ENCODE results near the gene MOB3A. TPM values are rescaled to one million over a fixed set of nuclear protein-coding genes. Genes with fewer than 3 reads are reported as not detected.

Gene MOB3A
- total and polyA plus RNA-seq, 2 of the 13 experiments (the other 11 are each of a cell fraction or from before 2014, with no cell fraction given), result 3.5 to 17.8 TPM

GRCh38 chr19:2061495-2062388 lies 34.4 kb downstream of the MOB3A start (continued):
- TF ChIP-seq ZBTB33 (CRISPR knock-in tag; IDR thresholded peaks at IDR 0.05) (no peak), ZHX2 (IDR thresholded peaks at IDR 0.05; ENCODE audit: low read depth) (no peak; the same call in 1 of the 2 replicates), ZHX2 (CRISPR knock-in tag; IDR thresholded peaks at IDR 0.05; ENCODE audit: borderline replicate concordance) (no peak), MAF1 (CRISPR knock-in tag; IDR thresholded peaks at IDR 0.05; ENCODE audit: borderline replicate concordance) (0 out of 2 replicates have a peak, but pooled peaks have one; percentile 63), MYNN (CRISPR knock-in tag; IDR thresholded peaks at IDR 0.05; ENCODE audit: low read depth) (no peak), SCMH1 (CRISPR knock-in tag; IDR thresholded peaks at IDR 0.05; ENCODE audit: borderline replicate concordance) (no peak), PAXIP1 (CRISPR knock-in tag; conservative IDR thresholded peaks at IDR 0.05) (peak; percentile 87), CBX1 (IDR thresholded peaks at IDR 0.05; ENCODE audit: low read depth) (no peak), HMGXB3 (CRISPR knock-in tag; IDR thresholded peaks at IDR 0.05; ENCODE audit: borderline replicate concordance) (peak; percentile 47; the same call in 1 of the 2 replicates), CCAR2 (optimal IDR thresholded peaks at IDR 0.05; ENCODE audit: low read depth, low read length) (no peak)

Data from HepG2 (cell line).